ES-I3 (cell line): ENCODE results near the gene HYAL1.
A peak's percentile ranks its signal among the peaks of the same experiment; 100 is the strongest.

Experiments used
- H3K36me3 ChIP-seq: 2 replicates; pipeline ENCODE4 v1.6.1; 2013; ENCODE audit warnings: mild to moderate bottlenecking, low read length, control low read depth, moderate library complexity; ENCODE audit not compliant: insufficient read depth
- H3K4me1 ChIP-seq: 2 replicates; pipeline ENCODE4 v1.6.1; 2013; ENCODE audit warnings: mild to moderate bottlenecking, control low read depth, low read length; ENCODE audit not compliant: insufficient read depth
- H3K9ac ChIP-seq: 2 replicates; pipeline ENCODE4 v1.6.1; 2013; ENCODE audit warnings: low read depth, mild to moderate bottlenecking, low read length, moderate library complexity
- H3K9me3 ChIP-seq: 2 replicates; pipeline ENCODE4 v1.6.1; 2013; ENCODE audit warnings: mild to moderate bottlenecking, low read length, moderate library complexity; ENCODE audit not compliant: control insufficient read depth, insufficient read depth

The HYAL1 gene

GRCh38 chr3:50297896-50298725 is 5.3 kb downstream of the HYAL1 start:
- peaks cover 8% of the 10 kb centered on the region for H3K4me1 ChIP-seq
- no peaks in the 10 kb centered on the region for H3K9me3 ChIP-seq
- no peaks in the 10 kb centered on the region for H3K36me3 ChIP-seq
- peak overlapping the region; percentile 97 for H3K9ac ChIP-seq

DNA sequence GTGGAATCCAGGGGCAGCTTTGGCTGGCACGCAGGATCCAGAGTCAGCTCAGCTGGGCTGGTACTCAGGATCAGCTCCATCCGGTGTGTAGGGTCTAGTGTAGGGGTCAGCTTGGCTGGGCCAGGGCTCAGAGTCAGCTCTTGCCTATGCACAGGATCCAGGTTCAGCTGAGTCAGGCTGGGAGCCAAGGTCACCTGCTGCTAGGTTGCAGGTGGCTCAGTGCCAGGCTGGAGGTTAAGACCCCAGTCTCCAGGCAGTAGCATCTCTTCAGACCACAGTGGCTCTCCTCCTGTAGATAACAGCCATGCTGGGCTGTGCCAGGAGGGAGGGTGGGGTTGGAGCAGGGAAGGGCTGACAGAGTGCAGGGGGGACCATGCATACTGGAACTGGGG is 6.0 kb downstream of the HYAL1 start:
- Histone ChIP-seq H3K4me1 (peaks cover 7% of the 10 kb centered on the region), H3K9me3 (no peaks in the 10 kb centered on the region), H3K36me3 (no peaks in the 10 kb centered on the region), H3K9ac (no peak overlapping the region)

GRCh38 chr3:50296721-50297383 is 6.5 kb downstream of the HYAL1 start:
- peaks cover 7% of the 10 kb centered on the region for H3K4me1 ChIP-seq
- H3K36me3 ChIP-seq = no peaks in the 10 kb centered on the region
- no peaks in the 10 kb centered on the region for H3K9me3 ChIP-seq
- no peak overlapping the region for H3K9ac ChIP-seq

GRCh38 chr3:50295553-50296431 is 7.6 kb downstream of the HYAL1 start:
- H3K36me3 ChIP-seq = no peaks in the 10 kb centered on the region
- H3K4me1 ChIP-seq = peaks cover 11% of the 10 kb centered on the region
- no peak overlapping the region for H3K9ac ChIP-seq
- no peaks in the 10 kb centered on the region for H3K9me3 ChIP-seq

DNA sequence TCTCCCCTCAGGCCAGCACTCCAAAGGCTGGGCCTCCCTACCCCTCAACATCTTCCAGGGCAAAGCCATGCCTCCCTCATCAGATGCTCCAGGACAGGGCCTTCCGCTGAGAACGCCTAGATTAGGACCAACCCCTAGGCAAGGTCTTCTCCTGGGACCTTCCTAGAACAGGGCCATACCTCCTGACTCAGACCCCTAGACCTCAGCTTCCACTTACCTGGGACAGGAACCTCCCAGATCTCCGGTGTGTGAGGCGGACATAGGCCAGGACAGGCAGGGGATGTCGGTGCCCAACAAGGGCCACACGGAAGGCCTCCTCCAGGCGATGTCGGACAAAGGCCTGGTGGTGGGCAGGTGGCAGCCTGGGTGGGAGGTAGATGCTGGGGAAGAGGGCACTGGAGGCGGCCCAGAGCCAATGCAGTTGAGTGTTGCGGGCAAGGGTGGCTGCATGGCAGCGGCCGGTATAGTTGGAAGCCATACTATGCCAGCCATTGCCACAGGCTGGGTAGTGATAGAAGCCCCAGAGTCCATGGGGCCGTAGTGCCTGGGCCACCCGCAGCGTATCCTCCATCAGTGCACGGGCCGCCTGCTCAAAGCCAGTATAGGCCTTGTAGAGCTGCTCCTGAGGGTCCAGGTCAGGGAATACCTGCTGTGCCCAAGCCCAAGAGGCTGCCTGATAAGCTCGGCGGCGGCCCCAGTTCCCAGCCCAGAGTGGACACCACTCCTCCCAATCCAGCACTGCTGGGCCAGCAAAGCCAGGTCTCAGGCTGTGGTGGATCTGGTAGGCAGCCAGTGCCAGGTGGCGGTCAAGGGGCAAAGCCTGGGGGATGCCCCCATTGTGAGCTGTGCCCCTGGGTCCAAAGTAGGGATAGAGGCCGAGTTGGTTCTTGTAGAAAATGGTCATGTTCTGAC is 8.6 kb downstream of the HYAL1 start:
- Histone ChIP-seq H3K4me1 (peaks cover 4% of the 10 kb centered on the region; the same call in 1 of the 2 replicates), H3K36me3 (peaks cover 8% of the 10 kb centered on the region; the same call in 1 of the 2 replicates), H3K9ac (no peak overlapping the region), H3K9me3 (no peaks in the 10 kb centered on the region)

DNA sequence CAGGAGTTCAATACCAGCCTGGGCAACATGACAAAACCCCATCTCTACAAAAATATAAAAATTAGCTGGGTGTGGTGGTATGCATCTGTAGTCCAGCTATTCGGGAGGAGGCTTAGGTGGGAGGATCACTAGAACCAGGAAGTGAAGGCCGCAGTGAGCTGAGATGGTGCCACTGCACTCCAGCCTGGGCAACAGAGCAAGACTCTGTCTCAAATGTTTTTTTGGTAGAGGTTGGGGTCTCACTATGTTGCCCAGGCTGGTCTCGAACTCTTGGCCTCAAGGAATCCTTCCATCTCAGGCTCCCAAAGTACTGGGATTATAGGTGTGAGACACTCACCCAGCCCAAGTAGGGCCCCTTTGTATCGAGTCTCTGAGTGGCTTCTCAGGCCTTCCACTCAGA is 9.3 kb downstream of the HYAL1 start:
- peaks cover 4% of the 10 kb centered on the region; the same call in 1 of the 2 replicates for H3K4me1 ChIP-seq
- H3K36me3 ChIP-seq = peaks cover 9% of the 10 kb centered on the region; the same call in 1 of the 2 replicates
- H3K9me3 ChIP-seq = no peaks in the 10 kb centered on the region
- no peak overlapping the region for H3K9ac ChIP-seq

GRCh38 chr3:50293079-50293801 is 10.1 kb downstream of the HYAL1 start:
- no peak overlapping the region for H3K9ac ChIP-seq
- H3K36me3 ChIP-seq = peaks cover 9% of the 10 kb centered on the region; the same call in 1 of the 2 replicates

GRCh38 chr3:50292159-50293078 is 11.0 kb downstream of the HYAL1 start, which contains the start of gene IFRD2:
Gene IFRD2 (minus strand): TSS chr3:50292429. CDS start chr3:50292274, 155 bp downstream.
- peaks cover 9% of the 10 kb centered on the region; the same call in 1 of the 2 replicates for H3K36me3 ChIP-seq
- peak within 1 kb of the TSS; percentile 69 for H3K9ac ChIP-seq
- H3K9me3 ChIP-seq = no peaks in the 10 kb centered on the region
- H3K4me1 ChIP-seq = peaks cover 4% of the 10 kb centered on the region; the same call in 1 of the 2 replicates

More at GRCh38 chr3:50293079-50293801, 10.1 kb downstream of the HYAL1 start:
- Histone ChIP-seq H3K9me3 (no peaks in the 10 kb centered on the region), H3K4me1 (peaks cover 4% of the 10 kb centered on the region; the same call in 1 of the 2 replicates)

GRCh38 chr3:50290161-50290641 is 13.2 kb downstream of the HYAL1 start:
- Histone ChIP-seq H3K36me3 (peaks cover 12% of the 10 kb centered on the region; the same call in 1 of the 2 replicates), H3K9ac (no peak overlapping the region), H3K9me3 (no peaks in the 10 kb centered on the region), H3K4me1 (peaks cover 4% of the 10 kb centered on the region; the same call in 1 of the 2 replicates)

- H3K36me3 ChIP-seq = peaks cover 12% of the 10 kb centered on the region; the same call in 1 of the 2 replicates
- H3K9ac ChIP-seq = no peak overlapping the region
- H3K9me3 ChIP-seq = no peaks in the 10 kb centered on the region
- H3K4me1 ChIP-seq = peaks cover 4% of the 10 kb centered on the region; the same call in 1 of the 2 replicates
Measured at GRCh38 chr3:50289130-50289529, 14.2 kb downstream of the HYAL1 start.

- H3K36me3 ChIP-seq = peaks cover 12% of the 10 kb centered on the region; the same call in 1 of the 2 replicates
- H3K4me1 ChIP-seq = peaks cover 4% of the 10 kb centered on the region; the same call in 1 of the 2 replicates
- no peaks in the 10 kb centered on the region for H3K9me3 ChIP-seq
- no peak overlapping the region for H3K9ac ChIP-seq
Measured at GRCh38 chr3:50288387-50289007, 14.9 kb downstream of the HYAL1 start.
